GM12878 (cell line): ENCODE results near the gene RPS16. TPM values are rescaled to one million over a fixed set of nuclear protein-coding genes. Genes with fewer than 3 reads are reported as not detected.
A peak's percentile ranks its signal among the peaks of the same experiment; 100 is the strongest.

Experiments used
- ATF7 ChIP-seq: fragments of 450-650 bp; IDR thresholded peaks from 2 replicates; pipeline ENCODE4 v1.6.1; 2016; ENCODE audit warnings: low read depth, mild to moderate bottlenecking
- BMI1 ChIP-seq: fragments of 450-650 bp; IDR thresholded peaks from 2 replicates; pipeline ENCODE4 v1.6.1; 2016; ENCODE audit warnings: mild to moderate bottlenecking, moderate library complexity, borderline replicate concordance
- CBX3 ChIP-seq: fragments of 200-600 bp; sonication (generic); IDR thresholded peaks from 2 replicates; pipeline ENCODE4 v1.6.1; 2016; ENCODE audit warnings: low read depth, borderline replicate concordance
- CREM ChIP-seq: IDR thresholded peaks from 2 replicates; pipeline ENCODE4 v1.6.1; 2014; ENCODE audit warnings: antibody characterized with exemption, low read depth
- E2F4 ChIP-seq: IDR thresholded peaks from 2 replicates; pipeline ENCODE4 v1.6.1; 2012; ENCODE audit warnings: low read depth, low read length, improper control_type of control experiment
- IKZF2 ChIP-seq, 2 experiments: fragments of 450-650 bp; IDR thresholded peaks; 2 replicates each; pipeline ENCODE4 v1.6.1; 2017; ENCODE audit warnings: mild to moderate bottlenecking in 2 of 2, moderate library complexity in 2 of 2
- KDM1A ChIP-seq: fragments of 200-600 bp; sonication (generic); IDR thresholded peaks from 2 replicates; pipeline ENCODE4 v1.6.1; 2016; ENCODE audit warnings: borderline replicate concordance
- NFYB ChIP-seq: IDR thresholded peaks from 2 replicates; pipeline ENCODE4 v1.6.1; 2011; ENCODE audit warnings: low read depth, mild to moderate bottlenecking, low read length, improper control_type of control experiment, moderate library complexity; ENCODE audit not compliant: insufficient read depth
- PKNOX1 ChIP-seq: fragments of 450-650 bp; IDR thresholded peaks from 2 replicates; pipeline ENCODE4 v1.6.1; 2016; ENCODE audit warnings: mild to moderate bottlenecking
- RB1 ChIP-seq: fragments of 450-650 bp; formaldehyde crosslinking; IDR thresholded peaks from 2 replicates; pipeline ENCODE4 v1.6.1; 2017; ENCODE audit warnings: mild to moderate bottlenecking, borderline replicate concordance
- RBBP5 ChIP-seq: fragments of 200-600 bp; sonication (generic); conservative IDR thresholded peaks from 2 replicates; pipeline ENCODE4 v1.6.1; 2016
- SKIL ChIP-seq: fragments of 450-650 bp; IDR thresholded peaks from 2 replicates; pipeline ENCODE4 v1.6.1; 2017; ENCODE audit warnings: mild to moderate bottlenecking, low read depth, inconsistent platforms; ENCODE audit not compliant: poor library complexity, severe bottlenecking
- SREBF2 ChIP-seq: IDR thresholded peaks from 2 replicates; pipeline ENCODE4 v1.6.1; 2012; ENCODE audit warnings: mild to moderate bottlenecking, low read length
- ZNF217 ChIP-seq: fragments of 450-650 bp; IDR thresholded peaks from 2 replicates; pipeline ENCODE4 v1.6.1; 2017; ENCODE audit warnings: antibody characterized with exemption, mild to moderate bottlenecking
- polyA plus RNA-seq, 11 experiments: library from polyadenylated mRNA; depleted of rRNA in 4 of 11; unstranded in 6 of 11; stranded (reverse) in 5 of 11; fragments of >200 nt; fragmentation: Nextera tagmentation in 4 of 11; fragmentation: Illumina TruSeq in 1 of 11; extraction: Ambion mirVana in 4 of 11; extraction: Trizol in 1 of 11; gene quantifications; 1 replicate in 1 of 11; 2 replicates in 10 of 11; pipeline versions ENCODE4 v1.2.1 to v1.2.3, GENCODE V29; 2011 to 2016; ENCODE audit warnings: inconsistent platforms in 2 of 11, missing spikeins in 2 of 11, low read depth in 1 of 11
- total RNA-seq, 4 experiments: library from RNA; depleted of rRNA in 3 of 4; stranded (reverse); fragments of >200 nt in 3 of 4; fragmentation: Illumina TruSeq in 1 of 4; extraction: Trizol in 1 of 4; gene quantifications; 2 replicates each; pipeline versions ENCODE4 v1.2.1 to v1.2.3, GENCODE V29; 2013 to 2021
- TF ChIP-seq, protein P1 (sequence below): IDR thresholded peaks from 2 replicates; pipeline ENCODE4 v1.6.1; 2011; ENCODE audit warnings: low read depth, low read length, improper control_type of control experiment, borderline replicate concordance
- TF ChIP-seq, protein P2 (sequence below): IDR thresholded peaks from 2 replicates; pipeline ENCODE4 v1.6.1; 2011; ENCODE audit warnings: low read depth, mild to moderate bottlenecking, low read length, moderate library complexity, borderline replicate concordance; ENCODE audit errors: extremely low read depth
- TF ChIP-seq, protein P3 (sequence below), 3 experiments: IDR thresholded peaks in 2 of 3; conservative IDR thresholded peaks in 1 of 3; 2 replicates each; pipeline ENCODE4 v1.5.1; 2011; ENCODE audit warnings: low read depth in 3 of 3, low read length in 3 of 3, mild to moderate bottlenecking in 3 of 3, control low read depth in 2 of 3, moderate library complexity in 2 of 3, inconsistent platforms in 1 of 3, mixed read lengths in 1 of 3; ENCODE audit not compliant: control insufficient read depth in 2 of 3, insufficient read depth in 1 of 3; ENCODE audit errors: extremely low read depth in 1 of 3
- TF ChIP-seq, protein P4 (sequence below): fragments of 450-650 bp; IDR thresholded peaks from 2 replicates; pipeline ENCODE4 v1.6.1; 2014; ENCODE audit warnings: mild to moderate bottlenecking

The RPS16 gene
- total and polyA plus RNA-seq, 10 of the 15 experiments (the other 5 are each of a cell fraction or from before 2014, with no cell fraction given) = 148 to 4,810 (median 2,343) TPM

GRCh38 chr19:39401549-39402345 is 34.0 kb downstream of the RPS16 start (continued):
- TF ChIP-seq CBX3 (no peak), KDM1A (no peak), CREM (peak; percentile 81; the same call in 1 of the 2 replicates), NFYB (no peak), ZNF217 (no peak), PKNOX1 (peak; percentile 37; the same call in 1 of the 2 replicates), SKIL (peak; percentile 91), BMI1 (no peak), RBBP5 (no peak), SREBF2 (no peak), E2F4 (no peak), RB1 (no peak), ATF7 (peak; percentile 92), IKZF2 (IDR thresholded peaks at IDR 0.05) (peak; percentile 16 to 65; a peak in 2 of 4 replicates)
- TF ChIP-seq, protein P1, sequence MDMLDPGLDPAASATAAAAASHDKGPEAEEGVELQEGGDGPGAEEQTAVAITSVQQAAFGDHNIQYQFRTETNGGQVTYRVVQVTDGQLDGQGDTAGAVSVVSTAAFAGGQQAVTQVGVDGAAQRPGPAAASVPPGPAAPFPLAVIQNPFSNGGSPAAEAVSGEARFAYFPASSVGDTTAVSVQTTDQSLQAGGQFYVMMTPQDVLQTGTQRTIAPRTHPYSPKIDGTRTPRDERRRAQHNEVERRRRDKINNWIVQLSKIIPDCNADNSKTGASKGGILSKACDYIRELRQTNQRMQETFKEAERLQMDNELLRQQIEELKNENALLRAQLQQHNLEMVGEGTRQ = no peak; the same call in 1 of the 2 replicates
- TF ChIP-seq, protein P2, sequence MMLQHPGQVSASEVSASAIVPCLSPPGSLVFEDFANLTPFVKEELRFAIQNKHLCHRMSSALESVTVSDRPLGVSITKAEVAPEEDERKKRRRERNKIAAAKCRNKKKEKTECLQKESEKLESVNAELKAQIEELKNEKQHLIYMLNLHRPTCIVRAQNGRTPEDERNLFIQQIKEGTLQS = no peak
- TF ChIP-seq, protein P3, sequence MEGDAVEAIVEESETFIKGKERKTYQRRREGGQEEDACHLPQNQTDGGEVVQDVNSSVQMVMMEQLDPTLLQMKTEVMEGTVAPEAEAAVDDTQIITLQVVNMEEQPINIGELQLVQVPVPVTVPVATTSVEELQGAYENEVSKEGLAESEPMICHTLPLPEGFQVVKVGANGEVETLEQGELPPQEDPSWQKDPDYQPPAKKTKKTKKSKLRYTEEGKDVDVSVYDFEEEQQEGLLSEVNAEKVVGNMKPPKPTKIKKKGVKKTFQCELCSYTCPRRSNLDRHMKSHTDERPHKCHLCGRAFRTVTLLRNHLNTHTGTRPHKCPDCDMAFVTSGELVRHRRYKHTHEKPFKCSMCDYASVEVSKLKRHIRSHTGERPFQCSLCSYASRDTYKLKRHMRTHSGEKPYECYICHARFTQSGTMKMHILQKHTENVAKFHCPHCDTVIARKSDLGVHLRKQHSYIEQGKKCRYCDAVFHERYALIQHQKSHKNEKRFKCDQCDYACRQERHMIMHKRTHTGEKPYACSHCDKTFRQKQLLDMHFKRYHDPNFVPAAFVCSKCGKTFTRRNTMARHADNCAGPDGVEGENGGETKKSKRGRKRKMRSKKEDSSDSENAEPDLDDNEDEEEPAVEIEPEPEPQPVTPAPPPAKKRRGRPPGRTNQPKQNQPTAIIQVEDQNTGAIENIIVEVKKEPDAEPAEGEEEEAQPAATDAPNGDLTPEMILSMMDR (IDR thresholded peaks at IDR 0.05 in 2 of 3, conservative IDR thresholded peaks at IDR 0.05 in 1 of 3; ENCODE audit: control insufficient read depth in 2 of 3, extremely low read depth in 1 of 3, insufficient read depth in 1 of 3, low read depth in 3 of 3, low read length in 3 of 3) = no peak
- TF ChIP-seq, protein P4, sequence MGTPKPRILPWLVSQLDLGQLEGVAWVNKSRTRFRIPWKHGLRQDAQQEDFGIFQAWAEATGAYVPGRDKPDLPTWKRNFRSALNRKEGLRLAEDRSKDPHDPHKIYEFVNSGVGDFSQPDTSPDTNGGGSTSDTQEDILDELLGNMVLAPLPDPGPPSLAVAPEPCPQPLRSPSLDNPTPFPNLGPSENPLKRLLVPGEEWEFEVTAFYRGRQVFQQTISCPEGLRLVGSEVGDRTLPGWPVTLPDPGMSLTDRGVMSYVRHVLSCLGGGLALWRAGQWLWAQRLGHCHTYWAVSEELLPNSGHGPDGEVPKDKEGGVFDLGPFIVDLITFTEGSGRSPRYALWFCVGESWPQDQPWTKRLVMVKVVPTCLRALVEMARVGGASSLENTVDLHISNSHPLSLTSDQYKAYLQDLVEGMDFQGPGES = no peak
